HG02588 (cell line): ENCODE measurements around the gene TEKTIP1.

Source experiments
- ATAC-seq: cut with Tn5 transposase; IDR thresholded peaks from one replicate; pipeline ENCODE4 v1.9.1; 2021; ENCODE audit warnings: mild to moderate bottlenecking, moderate library complexity; ENCODE audit not compliant: unreplicated experiment

The TEKTIP1 gene

DNA sequence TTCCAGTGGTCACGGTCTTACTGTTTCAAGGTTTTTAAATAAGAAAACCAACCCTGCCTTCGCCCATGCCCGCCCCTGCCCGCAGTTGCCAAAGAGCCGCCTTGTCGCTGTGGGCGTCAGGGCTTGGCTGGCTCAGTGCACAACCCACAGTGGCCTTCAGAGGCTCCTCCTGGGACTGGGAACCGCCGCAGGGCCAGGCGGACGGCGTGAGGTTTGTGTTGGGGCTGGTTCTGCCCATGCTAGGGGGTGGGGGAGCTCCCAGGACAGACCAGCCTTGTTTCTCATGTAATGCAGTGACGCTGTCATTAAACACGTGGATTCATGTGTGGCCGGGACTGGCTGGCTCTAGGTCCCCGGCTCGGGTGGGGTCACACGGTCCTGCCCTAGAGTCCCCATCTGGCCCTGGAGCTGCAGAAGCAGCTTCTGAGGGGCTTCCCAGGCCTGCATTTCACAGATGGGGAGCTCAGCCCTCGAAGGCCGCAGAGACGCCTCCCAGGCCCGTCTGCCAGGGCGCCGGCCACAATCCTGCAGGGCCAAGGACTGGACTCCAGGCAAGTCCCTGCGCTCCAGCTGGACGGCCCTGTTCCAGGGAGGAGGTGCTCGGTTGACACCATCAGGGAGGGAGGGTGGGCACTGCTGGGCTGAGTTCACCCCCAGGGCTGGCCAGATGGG, 2.4 kb upstream of the TEKTIP1 start:
- ATAC-seq = no peak

- no peak for ATAC-seq
Measured at GRCh38 chr19:3537101-3537437, 1.9 kb upstream of the TEKTIP1 start.

DNA sequence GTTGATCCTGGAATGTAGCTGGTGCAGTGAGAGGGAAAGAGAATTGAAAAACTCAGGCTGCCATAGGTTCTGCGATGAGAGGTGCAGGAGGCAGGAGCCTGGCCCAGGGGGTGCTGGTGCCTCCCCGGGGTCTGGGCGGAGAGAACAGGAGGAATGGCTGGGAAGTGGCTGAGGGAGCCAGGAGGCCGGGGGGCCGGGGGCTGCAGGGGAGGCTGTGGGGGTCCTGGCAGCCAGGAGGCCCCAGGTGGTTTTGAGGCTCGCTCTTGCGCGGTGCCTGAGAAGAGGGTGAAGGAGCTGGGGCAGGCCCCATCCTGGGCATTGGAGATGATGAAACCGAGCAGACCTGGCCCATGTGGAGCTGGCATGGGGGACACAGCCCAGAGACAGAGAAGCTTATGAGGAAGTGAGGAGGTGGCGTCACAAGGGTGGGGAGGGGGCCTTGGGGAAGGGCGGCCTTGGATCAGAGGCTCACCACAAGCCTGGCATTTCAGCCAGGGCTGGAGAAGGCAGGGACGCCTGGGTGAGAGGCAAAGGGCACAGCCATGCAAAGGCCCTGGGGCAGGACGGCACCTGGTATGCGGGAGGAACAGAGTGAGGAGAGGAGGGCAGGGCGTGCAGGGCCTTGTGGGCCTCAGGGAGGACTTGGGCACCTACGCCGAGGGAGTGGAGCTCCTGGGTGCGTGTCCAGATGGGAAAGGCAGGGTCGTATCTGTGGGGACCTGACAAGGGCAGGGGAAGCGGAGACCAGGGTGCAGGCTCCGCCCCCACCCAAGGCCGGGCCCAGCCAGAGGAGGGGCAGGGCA, 1.3 kb upstream of the TEKTIP1 start:
- ATAC-seq = no peak

GRCh38 chr19:3538258-3538929, 580 bp upstream of the TEKTIP1 start:
- ATAC-seq = no peak

DNA sequence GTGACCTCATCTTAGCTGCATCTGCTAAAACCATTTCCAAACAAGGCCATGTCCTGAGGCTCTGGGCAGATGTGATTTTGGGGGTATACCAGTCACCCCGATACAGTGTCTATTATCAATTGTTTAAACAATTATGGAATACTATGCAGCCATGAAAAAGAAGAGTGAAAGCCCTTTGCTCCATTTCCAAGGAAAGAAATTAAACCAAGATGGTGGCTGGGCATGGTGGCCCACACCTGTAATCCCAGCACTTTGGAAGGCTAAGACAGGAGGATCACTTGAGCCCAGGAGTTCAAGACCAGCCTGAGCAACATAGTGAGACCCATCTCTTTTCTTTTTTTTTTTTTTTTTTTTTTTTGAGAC, 763 bp downstream of the TEKTIP1 start:
- no peak for ATAC-seq

DNA sequence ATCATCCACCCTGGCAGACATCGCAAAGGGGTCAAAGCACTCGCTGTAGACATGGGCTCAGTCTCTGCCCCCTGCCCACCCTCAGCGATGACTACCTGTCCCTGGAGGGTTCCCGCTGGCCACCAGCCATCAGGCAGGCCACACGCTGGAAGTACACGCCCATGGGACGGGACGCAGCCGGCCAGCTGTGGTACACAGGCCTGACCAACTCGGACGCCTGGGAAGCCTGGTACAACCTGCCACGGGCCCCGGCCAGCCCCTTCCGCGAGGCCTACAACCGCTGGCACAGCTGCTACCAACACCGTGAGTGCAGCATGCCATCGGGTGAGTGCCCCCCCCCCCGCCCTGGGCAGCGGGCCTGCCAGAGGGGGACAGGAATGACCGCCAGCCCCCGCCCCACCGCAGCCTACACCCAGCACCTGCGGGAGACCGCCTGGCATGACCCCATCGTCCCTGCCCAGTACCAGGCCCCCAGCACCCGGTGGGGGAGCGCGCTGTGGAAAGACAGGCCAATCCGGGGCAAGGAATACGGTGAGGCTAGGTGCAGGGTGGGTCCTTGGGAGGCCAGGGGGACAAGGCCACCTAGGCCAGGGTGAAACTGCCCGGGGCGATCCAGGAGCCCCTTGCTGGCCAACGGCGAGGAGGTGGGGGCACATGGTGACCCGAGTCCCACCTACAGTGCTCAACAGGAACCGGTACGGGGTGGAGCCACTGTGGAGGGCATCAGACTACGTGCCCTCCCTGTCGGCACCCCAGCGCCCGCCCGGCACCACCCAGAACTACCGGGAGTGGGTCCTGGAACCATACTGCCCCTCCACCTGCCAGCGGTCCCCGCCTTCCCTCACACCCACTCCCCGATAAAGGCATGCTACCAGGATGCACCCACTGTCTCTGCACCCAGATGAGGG, 4.4 kb downstream of the TEKTIP1 start:
- ATAC-seq = no peak

GRCh38 chr19:3544058-3544376, 5.0 kb downstream of the TEKTIP1 start:
- no peak for ATAC-seq

GRCh38 chr19:3544742-3545668, 6.0 kb downstream of the TEKTIP1 start:
- no peak for ATAC-seq

DNA sequence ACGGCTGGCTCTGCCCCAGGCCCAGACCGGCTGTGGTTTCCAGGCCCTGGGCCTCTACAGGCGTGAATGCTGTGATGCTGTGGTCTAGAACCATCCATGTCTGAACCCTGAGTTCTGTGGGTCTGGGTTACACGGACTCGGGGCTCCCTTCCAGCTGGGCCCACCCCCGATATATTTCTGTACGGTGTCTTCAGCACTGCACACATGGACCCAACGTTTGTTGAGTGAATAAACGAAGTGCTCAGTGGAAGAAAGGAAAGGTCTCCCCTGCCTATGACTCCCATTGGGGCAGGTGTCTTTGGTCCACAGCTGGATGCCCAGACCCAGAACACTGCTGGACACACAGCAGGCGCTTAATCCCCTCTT, 6.7 kb downstream of the TEKTIP1 start:
- ATAC-seq = no peak

- no peak for ATAC-seq
Measured at GRCh38 chr19:3546119-3546518, 7.1 kb downstream of the TEKTIP1 start.

DNA sequence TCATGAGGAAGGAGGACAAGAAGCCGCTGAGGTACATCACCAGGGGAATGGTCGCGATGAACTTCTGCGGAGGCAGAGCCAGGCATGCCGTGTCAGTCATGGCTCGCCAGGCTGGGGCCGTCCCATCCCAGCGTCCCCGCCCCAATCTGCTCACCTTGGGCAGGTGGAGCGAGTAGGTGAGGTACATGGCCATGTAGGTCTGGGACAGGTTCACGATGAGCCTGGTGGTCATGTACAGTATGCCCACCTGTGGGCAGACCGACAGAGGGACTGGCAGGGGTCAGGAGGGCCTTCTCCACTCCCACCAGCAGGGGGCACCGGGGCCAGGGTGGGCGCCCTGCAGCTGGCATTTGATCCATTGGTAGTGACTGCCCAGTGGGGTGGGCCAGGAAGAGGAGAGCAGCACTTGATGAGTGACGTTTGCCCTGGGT, 8.3 kb downstream of the TEKTIP1 start:
- ATAC-seq = no peak

DNA sequence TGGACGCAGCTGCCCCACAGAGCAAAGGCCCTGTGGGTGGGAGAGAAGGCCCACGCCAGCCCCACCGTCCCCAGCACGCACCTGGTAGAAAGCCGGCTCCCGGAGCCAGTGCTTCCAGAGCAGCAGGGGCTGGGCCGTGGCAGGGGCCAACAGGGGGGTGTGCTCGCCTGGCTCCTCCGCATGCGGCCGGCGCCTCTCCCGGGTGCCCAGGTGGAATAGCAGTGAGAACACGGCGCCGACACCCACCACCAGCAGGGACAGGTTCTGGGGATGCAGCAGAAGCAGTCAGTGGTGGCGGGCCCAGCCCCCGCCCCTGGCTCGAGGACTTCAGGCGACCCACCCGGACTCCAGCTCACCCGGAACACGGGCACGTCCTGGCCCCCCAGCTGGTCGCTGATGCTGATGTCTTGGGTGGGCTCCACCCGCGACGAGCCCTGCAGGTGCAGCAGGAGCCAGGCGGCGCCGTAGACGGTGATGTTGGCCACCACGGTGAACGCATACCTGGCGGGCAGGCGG, 8.9 kb downstream of the TEKTIP1 start:
- no peak for ATAC-seq

- no peak for ATAC-seq
Measured at GRCh38 chr19:3548606-3549005, 9.6 kb downstream of the TEKTIP1 start.

DNA sequence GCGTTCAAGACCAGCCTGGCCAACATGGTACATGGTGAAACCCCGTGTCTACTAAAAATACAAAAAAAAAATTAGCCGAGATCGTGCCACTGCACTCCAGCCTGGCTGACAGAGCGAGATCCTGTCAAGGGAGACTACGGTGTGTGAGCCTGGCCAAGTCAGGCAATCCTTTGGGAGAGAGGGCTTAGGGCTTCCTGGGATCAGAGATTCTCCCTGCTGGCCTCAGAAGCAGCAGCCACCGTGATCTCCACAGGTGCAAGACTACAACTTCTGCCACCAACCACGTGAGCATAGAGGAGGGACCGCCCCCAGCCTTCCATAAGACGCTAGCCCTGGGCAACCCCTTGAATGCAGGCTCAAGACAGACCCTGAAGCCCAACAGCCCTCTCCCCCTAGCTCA, 10.8 kb downstream of the TEKTIP1 start:
- ATAC-seq = no peak

- no peak for ATAC-seq
Measured at GRCh38 chr19:3550947-3551791, 12.2 kb downstream of the TEKTIP1 start.

DNA sequence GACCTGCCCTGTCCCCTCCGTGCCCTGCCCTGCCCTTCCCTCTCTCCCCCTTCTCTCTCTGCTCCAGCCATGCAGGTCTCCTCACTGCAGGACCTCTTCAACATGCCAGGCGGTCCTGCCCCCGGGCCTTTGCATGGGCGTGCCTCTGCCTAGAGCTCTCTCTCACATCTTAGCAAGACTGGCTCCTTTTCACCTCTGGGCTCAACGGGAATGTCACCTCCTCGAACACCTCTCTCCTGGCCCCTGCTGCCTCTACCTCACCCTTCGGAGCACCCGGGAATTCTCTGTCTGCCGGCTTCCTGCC, 12.8 kb downstream of the TEKTIP1 start:
- no peak for ATAC-seq

- no peak for ATAC-seq
Measured at GRCh38 chr19:3554254-3555083, 15.5 kb downstream of the TEKTIP1 start.

DNA sequence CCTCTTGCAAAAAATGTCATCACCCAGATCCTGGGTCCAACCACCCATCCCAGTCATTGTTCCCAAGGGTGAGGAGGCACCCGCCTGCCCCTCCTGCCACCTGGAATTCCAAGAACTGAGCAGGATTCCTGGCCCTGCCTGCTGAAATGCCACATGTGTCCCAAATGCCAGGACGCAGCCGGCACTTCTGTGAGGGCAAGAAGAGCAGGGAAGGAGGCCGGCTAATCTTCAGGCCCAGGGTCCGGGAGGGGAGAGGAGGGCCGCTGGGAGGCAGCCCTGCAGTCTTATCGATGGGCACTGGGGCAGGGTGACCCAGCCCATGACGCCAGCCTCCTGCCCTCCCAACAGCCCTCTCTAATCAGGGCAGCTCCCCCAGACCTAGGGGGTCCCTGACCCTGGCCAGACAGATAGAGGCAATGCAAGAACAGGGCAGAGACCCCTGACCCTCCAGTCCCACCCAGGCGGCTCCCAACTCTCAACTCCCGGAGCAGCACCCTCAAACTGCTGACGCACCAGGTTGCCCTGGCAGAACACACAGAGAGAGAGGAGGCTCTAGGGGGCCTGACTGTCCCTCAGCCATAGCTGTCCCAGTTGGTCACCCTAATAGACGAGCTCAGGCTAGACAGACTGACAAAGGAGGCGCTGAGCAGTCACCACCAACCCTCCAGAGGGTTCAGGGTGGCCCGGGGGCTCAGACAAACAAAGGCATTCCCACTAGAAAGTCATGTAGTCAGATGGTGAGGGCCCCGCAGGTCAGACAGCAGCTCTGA, 16.9 kb downstream of the TEKTIP1 start:
- no peak for ATAC-seq
